HUES64 (cell line): ENCODE data around the gene MED1.
"Not testable (repeated sequence)": the region's sequence is repeated elsewhere in the genome, so short reads cannot be mapped to it uniquely, and the experiment has no call there.

Source experiments
- H3K27ac ChIP-seq: 2 replicates; pipeline ENCODE4 v1.7.0; 2013; ENCODE audit warnings: low read depth, low read length, inconsistent platforms
- H3K27me3 ChIP-seq: 2 replicates; pipeline ENCODE4 v1.6.1; 2013; ENCODE audit warnings: mild to moderate bottlenecking, low read length; ENCODE audit not compliant: insufficient read depth
- H3K36me3 ChIP-seq: 2 replicates; pipeline ENCODE4 v1.6.1; 2013; ENCODE audit warnings: mild to moderate bottlenecking, low read length; ENCODE audit not compliant: insufficient read depth
- H3K4me1 ChIP-seq: 2 replicates; pipeline ENCODE4 v1.6.1; 2013; ENCODE audit warnings: mild to moderate bottlenecking, low read length, moderate library complexity; ENCODE audit not compliant: insufficient read depth
- H3K4me3 ChIP-seq: 2 replicates; pipeline ENCODE4 v1.5.1; 2013; ENCODE audit warnings: mild to moderate bottlenecking, low read length, moderate library complexity
- H3K9ac ChIP-seq: 2 replicates; pipeline ENCODE4 v1.6.1; 2013; ENCODE audit warnings: mild to moderate bottlenecking, low read depth, low read length
- H3K9me3 ChIP-seq: 2 replicates; pipeline ENCODE4 v1.6.1; 2013; ENCODE audit warnings: low read depth, low read length; ENCODE audit not compliant: insufficient read depth
- WGBS: fragments of 150-250, 120-280 bp; methylation state at CpG from one replicate; pipeline ENCODE4 v1.1.7; 2013; ENCODE audit warnings: missing lambda C conversion rate; 5-methylcytosine and 5-hydroxymethylcytosine counted together

Gene MED1

GRCh38 chr17:39400547-39401411, 50.3 kb downstream of the MED1 start:
- Histone ChIP-seq H3K9me3 (no peaks in the 10 kb centered on the region), H3K9ac (peak overlapping the region; percentile 94), H3K27me3 (no peaks in the 10 kb centered on the region), H3K4me1 (peaks cover 12% of the 10 kb centered on the region; the same call in 1 of the 2 replicates), H3K36me3 (peaks cover 10% of the 10 kb centered on the region), H3K4me3 (peak overlapping the region; percentile 99), H3K27ac (peak overlapping the region; percentile 87)
- WGBS = 3% methylated on average over 46 of the region's 46 CpGs

DNA sequence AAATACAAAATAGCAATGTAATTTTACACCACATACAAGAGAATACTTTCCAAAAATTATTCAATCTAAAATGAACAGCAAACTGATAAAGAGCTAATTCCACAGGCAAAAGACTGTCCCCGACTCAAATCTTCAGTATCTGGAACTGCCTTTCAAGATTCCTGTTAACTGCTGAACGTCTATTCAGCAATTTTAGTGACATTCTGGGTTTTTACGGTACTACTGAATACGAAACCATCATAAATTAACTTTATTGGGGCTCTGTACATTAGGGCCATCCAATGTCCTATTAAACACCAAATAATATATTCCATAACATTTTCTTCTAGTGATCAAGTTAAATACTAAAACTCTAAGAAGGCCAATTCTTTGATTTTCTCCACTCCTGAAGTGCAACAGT, 51.3 kb downstream of the MED1 start:
- H3K27ac ChIP-seq = no peak overlapping the region
- H3K9me3 ChIP-seq = no peaks in the 10 kb centered on the region
- H3K27me3 ChIP-seq = no peaks in the 10 kb centered on the region
- WGBS = 90% methylated on average over 4 of the region's 4 CpGs
- peaks cover 12% of the 10 kb centered on the region; the same call in 1 of the 2 replicates for H3K4me1 ChIP-seq
- no peak overlapping the region for H3K9ac ChIP-seq
- H3K36me3 ChIP-seq = peaks cover 1% of the 10 kb centered on the region; the same call in 1 of the 2 replicates
- peak overlapping the region; percentile 99 for H3K4me3 ChIP-seq

DNA sequence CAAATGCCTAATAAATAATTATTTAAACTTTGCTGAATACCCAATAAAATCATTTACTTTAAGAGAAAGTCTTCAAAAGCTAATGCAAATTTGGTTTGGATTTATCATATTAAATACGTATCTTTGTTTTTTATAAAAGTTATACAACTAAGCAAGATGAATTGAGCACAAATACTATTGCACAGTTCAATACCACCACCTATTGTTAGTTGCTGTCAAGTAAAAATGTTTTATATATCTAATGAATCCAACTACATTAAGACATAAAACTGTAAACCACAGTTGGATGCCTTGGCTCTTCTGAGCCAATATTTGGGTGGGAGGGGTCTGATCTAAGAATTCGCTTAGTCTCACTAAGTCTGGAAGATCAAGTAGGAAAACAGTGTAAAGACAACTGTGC, 57.3 kb downstream of the MED1 start:
- Histone ChIP-seq H3K9me3 (no peaks in the 10 kb centered on the region), H3K9ac (no peak overlapping the region), H3K4me3 (no peak overlapping the region), H3K4me1 (no peaks in the 10 kb centered on the region), H3K36me3 (no peaks in the 10 kb centered on the region), H3K27me3 (no peaks in the 10 kb centered on the region), H3K27ac (no peak overlapping the region)
- WGBS = 95% methylated on average over 1 of the region's 2 CpGs

GRCh38 chr17:39391448-39391847, 59.6 kb downstream of the MED1 start:
- Histone ChIP-seq H3K27ac (no peak overlapping the region), H3K4me1 (no peaks in the 10 kb centered on the region), H3K4me3 (no peak overlapping the region), H3K36me3 (no peaks in the 10 kb centered on the region), H3K27me3 (no peaks in the 10 kb centered on the region), H3K9me3 (no peaks in the 10 kb centered on the region), H3K9ac (no peak overlapping the region)
- 88% methylated on average over 4 of the region's 5 CpGs for WGBS

DNA sequence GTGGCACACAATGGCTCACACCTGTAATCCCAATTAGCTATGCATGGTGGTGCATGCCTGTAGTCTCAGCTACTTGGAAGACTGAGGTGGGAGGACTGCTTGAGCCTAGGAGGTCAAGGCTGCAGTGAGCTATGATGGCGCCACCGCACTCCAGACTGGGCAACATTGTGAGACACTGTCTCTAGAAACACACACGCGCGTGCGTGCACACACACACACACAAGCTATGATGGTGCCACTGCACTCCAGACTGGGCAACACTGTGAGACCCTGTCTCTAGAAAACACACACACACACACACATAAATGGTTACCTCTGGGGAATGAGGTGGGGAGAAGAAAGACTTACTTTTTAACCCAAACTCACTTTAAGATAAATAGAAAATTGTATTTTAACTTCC, 66.0 kb downstream of the MED1 start:
- Histone ChIP-seq H3K27ac (no peak overlapping the region), H3K9me3 (no peaks in the 10 kb centered on the region), H3K9ac (no peak overlapping the region), H3K4me1 (no peaks in the 10 kb centered on the region), H3K36me3 (no peaks in the 10 kb centered on the region), H3K4me3 (no peak overlapping the region), H3K27me3 (no peaks in the 10 kb centered on the region)
- WGBS = 98% methylated on average over 6 of the region's 6 CpGs

DNA sequence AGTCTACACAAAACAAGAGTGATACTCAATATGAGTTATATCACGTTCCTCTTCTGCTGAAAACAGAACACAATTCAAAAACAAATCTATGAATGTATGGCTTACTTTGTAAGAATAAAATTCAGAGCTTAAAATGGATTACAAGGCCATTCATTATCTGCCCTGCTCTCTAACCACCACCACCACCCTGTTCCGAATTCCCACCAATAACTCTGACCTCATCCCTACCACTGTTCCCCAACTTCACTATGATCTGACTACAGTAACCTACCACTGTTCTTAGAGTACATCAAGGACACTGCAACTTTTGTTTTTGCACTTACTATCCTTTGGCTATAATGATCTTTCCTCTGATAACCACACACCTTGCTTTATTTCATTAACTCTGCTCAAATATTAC, 70.9 kb downstream of the MED1 start:
- WGBS = 88% methylated on average over 2 of the region's 2 CpGs
- H3K27me3 ChIP-seq = no peaks in the 10 kb centered on the region
- H3K9ac ChIP-seq = no peak overlapping the region
- H3K36me3 ChIP-seq = no peaks in the 10 kb centered on the region
- H3K27ac ChIP-seq = no peak overlapping the region
- no peaks in the 10 kb centered on the region for H3K4me1 ChIP-seq
- no peaks in the 10 kb centered on the region for H3K9me3 ChIP-seq
- H3K4me3 ChIP-seq = no peak overlapping the region

GRCh38 chr17:39376434-39376833, 74.6 kb downstream of the MED1 start:
- H3K27ac ChIP-seq = no peak overlapping the region

GRCh38 chr17:39367805-39368204, 83.3 kb downstream of the MED1 start:
- 95% methylated on average over 3 of the region's 4 CpGs for WGBS
- H3K4me3 ChIP-seq, H3K4me1 ChIP-seq, H3K36me3 ChIP-seq, H3K27me3 ChIP-seq, H3K9me3 ChIP-seq, H3K9ac ChIP-seq, H3K27ac ChIP-seq: not testable (repeated sequence)

More at GRCh38 chr17:39376434-39376833, 74.6 kb downstream of the MED1 start:
- Histone ChIP-seq H3K9me3 (no peaks in the 10 kb centered on the region), H3K9ac (no peak overlapping the region), H3K4me1 (no peaks in the 10 kb centered on the region), H3K36me3 (no peaks in the 10 kb centered on the region), H3K4me3 (no peak overlapping the region), H3K27me3 (no peaks in the 10 kb centered on the region)
- 90% methylated on average over 2 of the region's 2 CpGs for WGBS

DNA sequence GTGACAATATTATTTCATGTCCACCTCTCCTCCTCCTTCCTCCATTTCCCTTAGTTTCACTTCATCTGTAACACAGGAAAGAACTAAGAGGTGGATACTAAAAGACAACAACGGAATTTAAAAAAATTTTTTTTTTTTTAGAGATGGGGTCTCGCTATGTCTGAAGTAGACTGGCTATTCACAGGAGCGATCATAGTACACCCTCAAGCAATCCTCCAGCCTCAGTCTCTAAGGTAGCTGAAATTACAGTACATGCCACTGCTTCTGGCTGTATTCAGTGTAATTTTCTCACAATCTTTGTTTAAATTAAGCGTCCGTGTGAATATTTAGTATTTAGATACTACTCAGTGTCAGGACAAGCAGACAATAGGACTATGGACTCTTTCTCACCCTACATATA, 85.2 kb downstream of the MED1 start:
- no peaks in the 10 kb centered on the region for H3K36me3 ChIP-seq
- no peak overlapping the region for H3K27ac ChIP-seq
- H3K27me3 ChIP-seq = no peaks in the 10 kb centered on the region
- 92% methylated on average over 5 of the region's 5 CpGs for WGBS
- no peak overlapping the region for H3K9ac ChIP-seq
- no peaks in the 10 kb centered on the region for H3K9me3 ChIP-seq
- no peaks in the 10 kb centered on the region for H3K4me1 ChIP-seq
- H3K4me3 ChIP-seq = no peak overlapping the region

DNA sequence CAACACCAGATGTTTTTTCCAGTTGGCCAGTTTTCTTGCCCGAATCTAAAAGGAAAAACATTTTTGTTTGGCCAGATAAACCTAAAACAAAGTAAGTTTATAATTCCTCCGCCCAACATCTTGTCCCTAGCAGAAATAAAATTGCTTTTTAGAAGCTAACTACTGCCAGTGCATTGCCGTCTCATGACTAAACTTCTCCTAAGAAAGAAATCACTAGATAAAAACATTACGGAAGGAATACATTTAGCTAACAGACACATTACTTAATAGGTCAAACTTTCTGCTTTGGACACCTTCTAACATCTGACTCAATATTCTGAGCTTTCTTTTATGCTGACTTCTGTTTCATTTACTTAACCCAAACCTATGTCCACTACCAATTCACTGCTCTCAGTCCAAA, 85.8 kb downstream of the MED1 start:
- no peak overlapping the region for H3K4me3 ChIP-seq
- H3K9me3 ChIP-seq = no peaks in the 10 kb centered on the region
- no peak overlapping the region for H3K27ac ChIP-seq
- H3K36me3 ChIP-seq = no peaks in the 10 kb centered on the region
- no peak overlapping the region for H3K9ac ChIP-seq
- 95% methylated on average over 4 of the region's 4 CpGs for WGBS
- H3K4me1 ChIP-seq = no peaks in the 10 kb centered on the region
- no peaks in the 10 kb centered on the region for H3K27me3 ChIP-seq

GRCh38 chr17:39364236-39365025, 86.6 kb downstream of the MED1 start:
- 92% methylated on average over 7 of the region's 8 CpGs for WGBS
- Histone ChIP-seq H3K4me1 (no peaks in the 10 kb centered on the region), H3K27me3 (no peaks in the 10 kb centered on the region), H3K9me3 (no peaks in the 10 kb centered on the region), H3K4me3 (no peak overlapping the region), H3K36me3 (no peaks in the 10 kb centered on the region), H3K9ac (no peak overlapping the region), H3K27ac (no peak overlapping the region)
